Loucy (cell line): ENCODE results near the gene SERPINC1.

Source experiments
- H2AFZ ChIP-seq: fragments of 200-600 bp; sonication (generic); 2 replicates; pipeline ENCODE4 v1.6.0; 2016; ENCODE audit warnings: antibody characterized with exemption, mild to moderate bottlenecking, low read length, moderate library complexity
- H3F3A ChIP-seq: fragments of 200-600 bp; 2 replicates; pipeline ENCODE4 v1.6.0; 2016; ENCODE audit warnings: antibody characterized with exemption, low read depth, mild to moderate bottlenecking
- H3K27me3 ChIP-seq: fragments of 200-600 bp; sonication (generic); 2 replicates; pipeline ENCODE4 v1.6.1; 2014; ENCODE audit warnings: low read length, mild to moderate bottlenecking; ENCODE audit not compliant: insufficient read depth, poor library complexity, severe bottlenecking
- H3K36me3 ChIP-seq: fragments of 200-600 bp; sonication (generic); 2 replicates; pipeline ENCODE4 v1.6.1; 2016; ENCODE audit warnings: low read length; ENCODE audit not compliant: insufficient read depth
- H3K4me1 ChIP-seq: fragments of 200-600 bp; sonication (generic); 2 replicates; pipeline ENCODE4 v1.5.1; 2014; ENCODE audit warnings: low read length, mild to moderate bottlenecking; ENCODE audit not compliant: insufficient read depth, poor library complexity, severe bottlenecking
- H3K4me2 ChIP-seq: fragments of 200-600 bp; sonication (generic); 2 replicates; pipeline ENCODE4 v1.6.0; 2014; ENCODE audit warnings: antibody characterized with exemption, low read length, low read depth, mild to moderate bottlenecking; ENCODE audit not compliant: poor library complexity, severe bottlenecking
- H3K4me3 ChIP-seq: fragments of 200-600 bp; sonication (generic); 2 replicates; pipeline ENCODE4 v1.5.1; 2014; ENCODE audit warnings: low read length, mild to moderate bottlenecking, mixed read lengths; ENCODE audit not compliant: poor library complexity, severe bottlenecking
- H3K79me2 ChIP-seq: fragments of 200-600 bp; sonication (generic); 2 replicates; pipeline ENCODE4 v1.6.1; 2014; ENCODE audit warnings: low read length; ENCODE audit not compliant: insufficient read depth
- H3K9ac ChIP-seq: fragments of 200-600 bp; sonication (generic); 2 replicates; pipeline ENCODE4 v1.6.0; 2014; ENCODE audit warnings: mild to moderate bottlenecking, low read depth, low read length, moderate library complexity; ENCODE audit not compliant: poor library complexity, severe bottlenecking
- H3K9me2 ChIP-seq: fragments of 200-600 bp; sonication (generic); replicated peaks from 2 replicates; pipeline ENCODE4 v1.6.1; 2016; ENCODE audit warnings: low read depth, low read length, mixed read lengths
- H3K9me3 ChIP-seq: fragments of 200-600 bp; sonication (generic); 2 replicates; pipeline ENCODE4 v1.6.1; 2014; ENCODE audit warnings: mild to moderate bottlenecking, antibody characterized with exemption, low read length, low read depth; ENCODE audit not compliant: insufficient read depth
- H4K20me1 ChIP-seq: fragments of 200-600 bp; sonication (generic); 2 replicates; pipeline ENCODE4 v1.6.0; 2014; ENCODE audit warnings: antibody characterized with exemption, low read length, mild to moderate bottlenecking; ENCODE audit not compliant: insufficient read depth, poor library complexity, severe bottlenecking
- CTCF ChIP-seq: fragments of 200-600 bp; sonication (generic); conservative IDR thresholded peaks from 2 replicates; pipeline ENCODE4 v1.5.1; 2014; ENCODE audit warnings: mild to moderate bottlenecking, antibody characterized with exemption, low read length
- EZH2phosphoT487 ChIP-seq: fragments of 200-600 bp; IDR thresholded peaks from 2 replicates; pipeline ENCODE4 v1.6.1; 2018; ENCODE audit warnings: antibody characterized with exemption, mild to moderate bottlenecking, moderate library complexity, borderline replicate concordance

Gene SERPINC1

GRCh38 chr1:173888749-173889148 is 28.4 kb downstream of the SERPINC1 start:
- peaks cover 12% of the 10 kb centered on the region; the same call in 1 of the 2 replicates for H3K36me3 ChIP-seq
- no peaks in the 10 kb centered on the region for H3F3A ChIP-seq
- H3K79me2 ChIP-seq, result no peaks in the 10 kb centered on the region
- no peak overlapping the region for H3K4me2 ChIP-seq
- no peaks in the 10 kb centered on the region for H3K9me3 ChIP-seq
- H3K9ac ChIP-seq, result no peak overlapping the region
- H3K4me3 ChIP-seq, result no peak overlapping the region
- no peak overlapping the region for H2AFZ ChIP-seq
- H3K27me3 ChIP-seq, result no peaks in the 10 kb centered on the region
- TF ChIP-seq CTCF (no peak), EZH2phosphoT487 (no peak)
- H4K20me1 ChIP-seq, result no peaks in the 10 kb centered on the region
- peaks cover 16% of the 10 kb centered on the region for H3K4me1 ChIP-seq
- no peaks in the 10 kb centered on the region for H3K9me2 ChIP-seq

- Histone ChIP-seq H3K79me2 (no peaks in the 10 kb centered on the region), H3K9me2 (no peaks in the 10 kb centered on the region), H3K4me2 (no peak overlapping the region), H2AFZ (no peak overlapping the region), H3K4me3 (no peak overlapping the region), H3K9me3 (no peaks in the 10 kb centered on the region), H3K36me3 (peaks cover 12% of the 10 kb centered on the region; the same call in 1 of the 2 replicates), H3K9ac (no peak overlapping the region), H3K27me3 (no peaks in the 10 kb centered on the region), H4K20me1 (no peaks in the 10 kb centered on the region), H3K4me1 (peaks cover 16% of the 10 kb centered on the region), H3F3A (no peaks in the 10 kb centered on the region)
- no peak for TF ChIP-seq EZH2phosphoT487
- no peak for TF ChIP-seq CTCF
These were observed 29.5 kb downstream of the SERPINC1 start for GRCh38 chr1:173887627-173888026.

GRCh38 chr1:173886746-173887611 is 30.1 kb downstream of the SERPINC1 start:
- peak overlapping the region; percentile 19 for H3K4me2 ChIP-seq
- no peaks in the 10 kb centered on the region for H3K9me3 ChIP-seq
- H3K79me2 ChIP-seq, result no peaks in the 10 kb centered on the region
- peaks cover 16% of the 10 kb centered on the region for H3K4me1 ChIP-seq
- H2AFZ ChIP-seq, result no peak overlapping the region; the same call in 1 of the 2 replicates
- H3K27me3 ChIP-seq, result no peaks in the 10 kb centered on the region
- H3K36me3 ChIP-seq, result peaks cover 12% of the 10 kb centered on the region; the same call in 1 of the 2 replicates
- H3K9me2 ChIP-seq, result no peaks in the 10 kb centered on the region
- no peak overlapping the region for H3K4me3 ChIP-seq
- no peaks in the 10 kb centered on the region for H3F3A ChIP-seq
- no peaks in the 10 kb centered on the region for H4K20me1 ChIP-seq
- no peak overlapping the region for H3K9ac ChIP-seq
- TF ChIP-seq CTCF (no peak), EZH2phosphoT487 (no peak)
